GM20000 (cell line): ENCODE results near the gene RBM41.

Source experiments
- DNase-seq: peaks from one replicate; pipeline ENCODE4 v3.0.0; 2012; ENCODE audit warnings: low spot score
- TF ChIP-seq, protein P1 (sequence below): IDR thresholded peaks from 2 replicates; pipeline ENCODE4 v1.5.1; 2012; ENCODE audit warnings: mild to moderate bottlenecking, control low read depth; ENCODE audit errors: extremely low read depth, missing control alignments

Gene RBM41

DNA sequence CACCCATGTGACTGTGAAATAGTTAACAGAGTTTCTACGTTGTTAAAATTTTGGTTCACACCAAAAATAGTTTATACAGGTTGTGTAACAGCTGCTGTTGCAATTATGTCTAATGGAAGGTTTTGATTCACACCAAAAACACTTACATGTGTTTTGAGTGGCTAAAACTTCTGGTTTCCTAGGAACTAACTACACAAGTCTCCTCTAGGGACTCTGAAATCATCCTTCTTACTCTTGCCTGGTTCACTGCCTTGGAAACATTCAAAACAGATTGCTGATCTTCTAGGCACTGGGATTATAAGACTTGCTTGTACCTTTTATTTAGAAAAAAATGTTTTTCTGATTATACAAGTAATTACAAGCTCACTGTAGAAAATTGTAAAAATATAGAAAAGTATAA is 103.7 kb downstream of the RBM41 start:
- DNase-seq: no peak
- TF ChIP-seq, protein P1, sequence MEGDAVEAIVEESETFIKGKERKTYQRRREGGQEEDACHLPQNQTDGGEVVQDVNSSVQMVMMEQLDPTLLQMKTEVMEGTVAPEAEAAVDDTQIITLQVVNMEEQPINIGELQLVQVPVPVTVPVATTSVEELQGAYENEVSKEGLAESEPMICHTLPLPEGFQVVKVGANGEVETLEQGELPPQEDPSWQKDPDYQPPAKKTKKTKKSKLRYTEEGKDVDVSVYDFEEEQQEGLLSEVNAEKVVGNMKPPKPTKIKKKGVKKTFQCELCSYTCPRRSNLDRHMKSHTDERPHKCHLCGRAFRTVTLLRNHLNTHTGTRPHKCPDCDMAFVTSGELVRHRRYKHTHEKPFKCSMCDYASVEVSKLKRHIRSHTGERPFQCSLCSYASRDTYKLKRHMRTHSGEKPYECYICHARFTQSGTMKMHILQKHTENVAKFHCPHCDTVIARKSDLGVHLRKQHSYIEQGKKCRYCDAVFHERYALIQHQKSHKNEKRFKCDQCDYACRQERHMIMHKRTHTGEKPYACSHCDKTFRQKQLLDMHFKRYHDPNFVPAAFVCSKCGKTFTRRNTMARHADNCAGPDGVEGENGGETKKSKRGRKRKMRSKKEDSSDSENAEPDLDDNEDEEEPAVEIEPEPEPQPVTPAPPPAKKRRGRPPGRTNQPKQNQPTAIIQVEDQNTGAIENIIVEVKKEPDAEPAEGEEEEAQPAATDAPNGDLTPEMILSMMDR: no peak
